Lung (tissue), 12 donors: Measurements from ENCODE around the gene SYNPO2. TPM values are rescaled to one million over a fixed set of nuclear protein-coding genes. Genes with fewer than 3 reads are reported as not detected.

Experiments used
- ATAC-seq: fragments of 200-7000 bp; cut with Tn5 transposase; one replicate; pipeline ENCODE4 v1.9.1; 2020; ENCODE audit warnings: moderate number of reproducible peaks; ENCODE audit not compliant: insufficient read depth, low FRiP score
- DNase-seq, 3 donors: peaks; one replicate each; pipeline ENCODE4 v3.0.0-alpha.2; 2013 to 2017
- H3K27ac ChIP-seq, 2 donors: one replicate each; pipeline ENCODE4 v1.5.1; 2013; ENCODE audit warnings: mild to moderate bottlenecking in 2 of 2, moderate library complexity in 2 of 2, control low read depth in 1 of 2, inconsistent platforms in 1 of 2, low read depth in 1 of 2, low read length in 1 of 2
- H3K27me3 ChIP-seq, 3 donors: one replicate each; pipeline ENCODE4 v1.5.1; 2013; ENCODE audit warnings: low read length in 2 of 3; ENCODE audit not compliant: control insufficient read depth in 3 of 3, insufficient read depth in 3 of 3
- H3K36me3 ChIP-seq, 4 donors: one replicate each; pipeline ENCODE4 v1.5.1; 2013; ENCODE audit warnings: low read length in 4 of 4, mild to moderate bottlenecking in 1 of 4, moderate library complexity in 1 of 4; ENCODE audit not compliant: control insufficient read depth in 4 of 4, insufficient read depth in 4 of 4
- H3K4me1 ChIP-seq, 5 donors: one replicate each; pipeline ENCODE4 v1.5.1; 2013; ENCODE audit warnings: low read length in 5 of 5, mild to moderate bottlenecking in 2 of 5, moderate library complexity in 1 of 5; ENCODE audit not compliant: control insufficient read depth in 5 of 5, insufficient read depth in 5 of 5
- H3K4me3 ChIP-seq: one replicate; pipeline ENCODE4 v1.5.1; 2013; ENCODE audit warnings: mild to moderate bottlenecking, control low read depth, moderate library complexity
- H3K9ac ChIP-seq, 2 donors: one replicate each; pipeline ENCODE4 v1.5.1; 2013; ENCODE audit warnings: low read length in 2 of 2, control low read depth in 1 of 2; ENCODE audit not compliant: insufficient read depth in 1 of 2
- H3K9me3 ChIP-seq, 4 donors: one replicate each; pipeline ENCODE4 v1.5.1; 2013; ENCODE audit warnings: low read length in 3 of 4, mild to moderate bottlenecking in 1 of 4, moderate library complexity in 1 of 4; ENCODE audit not compliant: control insufficient read depth in 4 of 4, insufficient read depth in 3 of 4
- CTCF ChIP-seq: IDR thresholded peaks from 2 replicates; pipeline ENCODE4 v1.5.1; 2012; ENCODE audit warnings: mild to moderate bottlenecking; ENCODE audit errors: control extremely low read depth, extremely low read depth
- WGBS, 2 donors: extraction: QIAGEN DNeasy Blood & Tissue Kit; methylation state at CpG; one replicate each; pipeline ENCODE4 v1.1.7; 2013; 5-methylcytosine and 5-hydroxymethylcytosine counted together
- polyA plus RNA-seq, 2 donors: library from polyadenylated mRNA; stranded (reverse); fragments of 200-250 nt; gene quantifications; one replicate each; pipeline ENCODE4 v1.2.1, GENCODE V29; 2013
- total RNA-seq, 2 donors: library from RNA; depleted of rRNA in 1 of 2; stranded (reverse); fragments of >200 nt in 1 of 2; gene quantifications; one replicate each; pipeline ENCODE4 v1.2.1, GENCODE V29; 2014 to 2021
- donor health status: control.
- donor health status: control.
- donor health status: Bipolar disorder and iron deficiency.
- donor health status: healthy.
- donor health status: DM: yes; HTN: yes; CAD: no.

SYNPO2 gene
- total and polyA plus RNA-seq, 4 donors = 3.5 to 27.6 (median 10.1) TPM

GRCh38 chr4:119100655-119101054, 212.0 kb downstream of the SYNPO2 start:
- DNase-seq = no peak
- TF ChIP-seq CTCF = no peak
- ATAC-seq = no peak
- Histone ChIP-seq H3K27me3 (no peaks in the 10 kb centered on the region), H3K27ac (peak overlapping the region in 1 of 2 donors; percentile 21), H3K9me3 (no peaks in the 10 kb centered on the region), H3K9ac (no peak overlapping the region), H3K4me3 (no peak overlapping the region), H3K36me3 (no peaks in the 10 kb centered on the region), H3K4me1 (peaks cover 0 to 15% (median 0%) of the 10 kb centered on the region in 5 donors)
- 26 to 81% methylated on average over 1 of the region's 1 CpG for WGBS, 2 donors

GRCh38 chr4:119103263-119103662, 214.6 kb downstream of the SYNPO2 start:
- peak in 2 of 3 donors; percentile 52 to 61 for DNase-seq
- Histone ChIP-seq H3K27me3 (no peaks in the 10 kb centered on the region), H3K27ac (peak overlapping the region; percentile 47 to 66), H3K9ac (no peak overlapping the region), H3K4me1 (peaks cover 0 to 21% (median 2%) of the 10 kb centered on the region in 5 donors), H3K4me3 (no peak overlapping the region), H3K36me3 (no peaks in the 10 kb centered on the region), H3K9me3 (no peaks in the 10 kb centered on the region)
- no peak for TF ChIP-seq CTCF
- WGBS, 2 donors = 19 to 26% methylated on average over 2 of the region's 2 CpGs
- ATAC-seq = peak; percentile 90

GRCh38 chr4:119104644-119105273, 216.1 kb downstream of the SYNPO2 start:
- TF ChIP-seq CTCF = no peak
- whole genome bisulfite sequencing, 2 donors = 82 to 84% methylated on average over 4 of the region's 4 CpGs
- Histone ChIP-seq H3K27ac (peak overlapping the region in 1 of 2 donors; percentile 56), H3K4me3 (no peak overlapping the region), H3K9me3 (no peaks in the 10 kb centered on the region), H3K4me1 (peaks cover 0 to 13% (median 0%) of the 10 kb centered on the region in 5 donors), H3K9ac (no peak overlapping the region), H3K27me3 (no peaks in the 10 kb centered on the region), H3K36me3 (no peaks in the 10 kb centered on the region)
- DNase-seq (no peak), ATAC-seq (no peak)

- DNase-seq (no peak), ATAC-seq (no peak)
- Histone ChIP-seq H3K27ac (no peak overlapping the region), H3K9ac (no peak overlapping the region), H3K36me3 (no peaks in the 10 kb centered on the region), H3K9me3 (no peaks in the 10 kb centered on the region), H3K4me1 (peaks cover 0 to 13% (median 0%) of the 10 kb centered on the region in 5 donors), H3K27me3 (no peaks in the 10 kb centered on the region), H3K4me3 (no peak overlapping the region)
- no peak for TF ChIP-seq CTCF
- 89 to 92% methylated on average over 1 of the region's 1 CpG for WGBS, 2 donors
Observed at GRCh38 chr4:119105605-119106004, 217.0 kb downstream of the SYNPO2 start.
